Endothelial cell of umbilical vein (primary cell): Measurements from ENCODE around the gene PAEP. TPM values are rescaled to one million over a fixed set of nuclear protein-coding genes. Genes with fewer than 3 reads are reported as not detected.

Source experiments
- BruUV-seq: library from RNA; stranded (reverse); fragments of 400-500 nt; replicated peaks from 2 replicates; lab custom pipeline; 2021; lab: Mats Ljungman, UMichigan
- CTCF ChIA-PET: fragments of 300-600, 350-600 bp; sonication (Branson Sonifier 250); formaldehyde crosslinking; loops from one replicate; lab custom pipeline; 2021; ENCODE audit warnings: antibody characterized with exemption, inconsistent platforms; lab: Charles Lee
- POLR2A ChIA-PET: fragments of 300-600, 350-600 bp; sonication (Branson Sonifier 250); formaldehyde crosslinking; loops from one replicate; lab custom pipeline; 2021; ENCODE audit warnings: antibody characterized with exemption, inconsistent platforms; lab: Charles Lee
- DNase-seq: peaks from one replicate; pipeline ENCODE4 v3.0.0-alpha.2; 2011; ENCODE audit warnings: low read depth, low spot score
- FAIRE-seq: peaks from 2 replicates; lab custom pipeline; 2011; peaks lifted over from hg19 to GRCh38; lab: Jason Lieb, UNC
- H2AFZ ChIP-seq: 2 replicates; pipeline ENCODE4 v1.6.0; 2012; ENCODE audit warnings: low read depth, low read length, control low read depth, inconsistent platforms
- H3K27ac ChIP-seq: 2 replicates; pipeline ENCODE4 v1.5.1; 2011; ENCODE audit warnings: low read depth, mild to moderate bottlenecking, control low read depth, low read length, moderate library complexity; ENCODE audit not compliant: insufficient read depth
- H3K27me3 ChIP-seq, 2 experiments: 2 replicates each; pipeline versions ENCODE4 v1.6.0 to v1.6.1; 2011; ENCODE audit warnings: low read length in 2 of 2, mixed read lengths in 1 of 2; ENCODE audit not compliant: control insufficient read depth in 2 of 2, insufficient read depth in 2 of 2
- H3K36me3 ChIP-seq, 2 experiments: 2 replicates in 1 of 2; 3 replicates in 1 of 2; pipeline ENCODE4 v1.5.1; 2011; ENCODE audit warnings: low read length in 2 of 2, mild to moderate bottlenecking in 1 of 2, moderate library complexity in 1 of 2; ENCODE audit not compliant: control insufficient read depth in 2 of 2, insufficient read depth in 2 of 2; ENCODE audit errors: extremely low read depth in 1 of 2
- H3K4me1 ChIP-seq: 3 replicates; pipeline ENCODE4 v1.5.1; 2011; ENCODE audit warnings: mild to moderate bottlenecking, low read length; ENCODE audit not compliant: control insufficient read depth, insufficient read depth; ENCODE audit errors: extremely low read depth
- H3K4me2 ChIP-seq: 2 replicates; pipeline ENCODE4 v1.6.1; 2011; ENCODE audit warnings: low read length, control low read depth, mixed read lengths; ENCODE audit not compliant: insufficient read depth
- H3K4me3 ChIP-seq, 3 experiments: fragments of 200-600 bp in 1 of 3; sonication (generic), shearing (Covaris generic) in 1 of 3; replicated peaks in 1 of 3; 2 replicates each; pipeline ENCODE4 v1.5.1; 2011 to 2016; ENCODE audit warnings: control low read depth in 3 of 3, low read length in 3 of 3, mild to moderate bottlenecking in 2 of 3, inconsistent platforms in 1 of 3, low read depth in 1 of 3, moderate library complexity in 1 of 3; ENCODE audit not compliant: insufficient read depth in 1 of 3
- H3K79me2 ChIP-seq: 2 replicates; pipeline ENCODE4 v1.6.0; 2012; ENCODE audit warnings: low read length, inconsistent platforms; ENCODE audit not compliant: control insufficient read depth, insufficient read depth
- H3K9ac ChIP-seq: replicated peaks from 2 replicates; pipeline ENCODE3; 2011; ENCODE audit warnings: low read length, control low read depth; ENCODE audit not compliant: insufficient read depth; ENCODE audit errors: extremely low read depth
- H3K9me1 ChIP-seq: replicated peaks from 3 replicates; pipeline ENCODE4 v1.6.0; 2011; ENCODE audit warnings: mild to moderate bottlenecking, low read length; ENCODE audit not compliant: control insufficient read depth, insufficient read depth; ENCODE audit errors: extremely low read depth
- H3K9me3 ChIP-seq: replicated peaks from 2 replicates; pipeline ENCODE4 v1.5.1; 2012; ENCODE audit warnings: low read length, inconsistent platforms; ENCODE audit not compliant: control insufficient read depth, insufficient read depth
- H4K20me1 ChIP-seq: replicated peaks from 2 replicates; pipeline ENCODE3; 2011; ENCODE audit warnings: mild to moderate bottlenecking, low read length; ENCODE audit not compliant: control insufficient read depth, insufficient read depth; ENCODE audit errors: extremely low read depth
- EZH2 ChIP-seq: IDR thresholded peaks from 2 replicates; pipeline ENCODE4 v1.6.1; 2012; ENCODE audit warnings: borderline replicate concordance, low read depth, mild to moderate bottlenecking, moderate library complexity, low read length, inconsistent platforms; ENCODE audit not compliant: severe bottlenecking
- GATA2 ChIP-seq: IDR thresholded peaks from 2 replicates; pipeline ENCODE4 v1.7.0; 2011; ENCODE audit warnings: low read depth, mild to moderate bottlenecking, moderate library complexity, mixed read lengths, low read length; ENCODE audit not compliant: insufficient read length, insufficient read depth
- JUN ChIP-seq: IDR thresholded peaks from 2 replicates; pipeline ENCODE4 v1.6.1; 2011; ENCODE audit warnings: borderline replicate concordance, low read depth; ENCODE audit not compliant: insufficient read length, insufficient read depth
- MYC ChIP-seq: IDR thresholded peaks from one replicate; pipeline ENCODE4 v1.6.1; 2011; ENCODE audit warnings: mild to moderate bottlenecking, low read depth, low read length
- POLR2A ChIP-seq: IDR thresholded peaks from 2 replicates; pipeline ENCODE4 v1.6.1; 2012; ENCODE audit warnings: low read depth, mild to moderate bottlenecking, control low read depth, low read length
- POLR2AphosphoS5 ChIP-seq: IDR thresholded peaks from 2 replicates; pipeline ENCODE4 v1.6.1; 2012; ENCODE audit warnings: low read depth, mild to moderate bottlenecking, control low read depth, low read length, moderate library complexity; ENCODE audit not compliant: insufficient read depth
- dilution Hi-C: fragments of 300-500 bp; cut with MboI; formaldehyde crosslinking; loops from one replicate; pipeline ENCODE4 v1.15.0; 2019; ENCODE audit warnings: low sequenced_read_pairs; ENCODE audit not compliant: extremely low pct_ligation_motif_present
- intact Hi-C: fragments of 100-400 bp; cut with micrococcal nuclease; formaldehyde crosslinking; loops from one replicate; pipeline ENCODE4 v1.10.0; 2022
- polyA plus RNA-seq, 4 experiments: library from polyadenylated mRNA; depleted of rRNA in 3 of 4; stranded (reverse) in 3 of 4; unstranded in 1 of 4; fragments of >200 nt; gene quantifications; 2 replicates each; pipeline versions ENCODE4 v1.2.1 to v1.2.3, GENCODE V29; 2011 to 2012; ENCODE audit warnings: missing spikeins in 1 of 4
- total RNA-seq: library from RNA; stranded (reverse); gene quantifications from 2 replicates; pipeline ENCODE4 v1.2.3, GENCODE V29; 2021
- TF ChIP-seq, protein P1 (sequence below): IDR thresholded peaks from 2 replicates; pipeline ENCODE4 v1.6.1; 2011; ENCODE audit not compliant: insufficient read depth, insufficient read length

Gene PAEP
- total and polyA plus RNA-seq, 2 donors (not counting 3 experiments of a cell fraction or from before 2014, with no cell fraction given), result not detected

DNA sequence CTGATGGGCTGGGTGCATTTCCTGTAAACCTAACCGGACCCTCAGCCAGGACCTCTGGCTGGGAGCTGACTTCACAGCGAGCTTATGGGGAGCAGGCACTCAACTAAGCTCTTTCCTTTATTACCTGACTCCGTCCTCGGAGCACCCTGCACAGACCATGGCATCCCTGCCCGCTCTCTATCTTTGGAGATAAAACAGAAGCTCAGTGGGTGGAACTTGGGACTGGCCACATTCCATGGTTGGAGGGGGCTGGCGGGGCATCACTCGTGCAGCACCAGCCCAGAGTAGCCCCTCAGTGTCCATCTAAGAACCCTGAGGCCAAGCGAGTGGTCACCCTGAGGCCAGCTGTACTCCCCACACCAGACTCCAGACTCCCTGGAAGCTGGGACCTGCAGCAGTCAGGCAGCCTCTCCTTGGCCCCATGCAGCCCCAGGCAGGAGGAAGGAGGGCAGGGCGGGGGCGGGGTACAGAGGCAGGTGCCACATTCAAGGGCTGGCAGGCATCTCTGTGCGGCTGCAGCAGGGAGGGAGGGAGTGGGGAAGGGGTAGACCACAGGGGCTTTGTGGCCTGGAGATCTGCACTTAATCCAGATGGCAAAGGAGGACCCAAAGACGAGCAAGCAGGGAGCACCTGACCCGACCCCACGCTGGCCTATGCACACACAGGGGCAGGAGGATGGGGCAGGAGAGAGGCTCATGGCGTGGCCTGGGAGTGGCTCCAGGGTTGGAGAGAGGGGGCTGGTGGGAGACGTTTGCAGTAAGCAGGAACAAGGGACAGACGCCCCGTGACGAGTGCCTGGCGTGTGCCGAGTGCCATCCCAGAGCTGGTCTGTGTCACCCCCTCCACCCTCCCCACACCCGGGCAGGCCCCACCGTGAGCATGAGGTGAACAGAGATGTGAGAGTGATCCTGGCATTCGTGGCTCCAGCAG, 51.7 kb downstream of the PAEP start:
- TF ChIP-seq POLR2AphosphoS5 (no peak), GATA2 (no peak), EZH2 (no peak), MYC (no peak), JUN (no peak), POLR2A (no peak)
- TF ChIP-seq, protein P1, sequence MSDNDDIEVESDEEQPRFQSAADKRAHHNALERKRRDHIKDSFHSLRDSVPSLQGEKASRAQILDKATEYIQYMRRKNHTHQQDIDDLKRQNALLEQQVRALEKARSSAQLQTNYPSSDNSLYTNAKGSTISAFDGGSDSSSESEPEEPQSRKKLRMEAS, result no peak
- intact Hi-C loops (no loop called here), dilution Hi-C loops (no loop called here)
- Histone ChIP-seq H3K9me3 (no peaks in the 10 kb centered on the region), H4K20me1 (no peaks in the 10 kb centered on the region), H3K4me2 (no peak overlapping the region), H2AFZ (no peak overlapping the region), H3K36me3 (no peaks in the 10 kb centered on the region), H3K9me1 (no peaks in the 10 kb centered on the region), H3K27me3 (no peaks in the 10 kb centered on the region), H3K79me2 (no peaks in the 10 kb centered on the region), H3K4me3 (no peak overlapping the region), H3K4me1 (no peaks in the 10 kb centered on the region), H3K9ac (no peak overlapping the region), H3K27ac (no peak overlapping the region)
- FAIRE-seq (no peak), DNase-seq (no peak)
- no TSS peak for BruUV-seq
- ChIA-PET CTCF (interaction anchor here (0.6 to 0.7 kb wide), 2 partner anchors 10 to 347 kb away, joined by 3 read pairs; no protein-coding TSS in a partner anchor), POLR2A (no interaction called here)
